Mesendoderm (in vitro differentiated cells): ENCODE results near the gene ENDOV.
A peak's percentile ranks its signal among the peaks of the same experiment; 100 is the strongest.

Experiments used
- DNase-seq: peaks from one replicate; pipeline ENCODE4 v3.0.0; 2013
- H2AK5ac ChIP-seq: 2 replicates; pipeline ENCODE4 v1.6.1; 2013; ENCODE audit warnings: low read length, inconsistent platforms
- H2BK120ac ChIP-seq: 2 replicates; pipeline ENCODE4 v1.6.1; 2013; ENCODE audit warnings: low read depth, mild to moderate bottlenecking, low read length, moderate library complexity, mixed read lengths
- H2BK15ac ChIP-seq: replicated peaks from 2 replicates; pipeline ENCODE4 v1.6.1; 2013; ENCODE audit warnings: low read depth, mild to moderate bottlenecking, moderate library complexity
- H2BK5ac ChIP-seq: 2 replicates; pipeline ENCODE4 v1.6.1; 2013; ENCODE audit warnings: low read length, inconsistent platforms
- H3K18ac ChIP-seq: 2 replicates; pipeline ENCODE4 v1.6.1; 2013; ENCODE audit warnings: mild to moderate bottlenecking, low read length, mixed read lengths
- H3K23ac ChIP-seq: one replicate; pipeline ENCODE4 v1.6.1; 2013; ENCODE audit warnings: low read length
- H3K27ac ChIP-seq: 2 replicates; pipeline ENCODE4 v1.5.1; 2013; ENCODE audit warnings: low read depth, mild to moderate bottlenecking, inconsistent platforms, low read length, moderate library complexity
- H3K27me3 ChIP-seq: 2 replicates; pipeline ENCODE4 v1.6.1; 2013; ENCODE audit warnings: low read length, control low read depth, mild to moderate bottlenecking, inconsistent platforms; ENCODE audit not compliant: insufficient read depth, poor library complexity
- H3K36me3 ChIP-seq: 2 replicates; pipeline ENCODE4 v1.6.1; 2013; ENCODE audit warnings: low read length, inconsistent platforms; ENCODE audit not compliant: control insufficient read depth, insufficient read depth
- H3K4ac ChIP-seq: one replicate; pipeline ENCODE4 v1.6.1; 2013; ENCODE audit warnings: low read depth, mild to moderate bottlenecking, low read length, moderate library complexity
- H3K4me1 ChIP-seq: 2 replicates; pipeline ENCODE4 v1.6.1; 2013; ENCODE audit warnings: low read depth, low read length, inconsistent platforms; ENCODE audit not compliant: control insufficient read depth
- H3K4me2 ChIP-seq: 2 replicates; pipeline ENCODE4 v1.6.1; 2013; ENCODE audit warnings: low read length
- H3K4me3 ChIP-seq: 2 replicates; pipeline ENCODE4 v1.5.1; 2013; ENCODE audit warnings: mild to moderate bottlenecking, low read length
- H3K56ac ChIP-seq: one replicate; pipeline ENCODE4 v1.6.1; 2013; ENCODE audit warnings: low read length
- H3K79me1 ChIP-seq: 2 replicates; pipeline ENCODE4 v1.6.1; 2013; ENCODE audit warnings: low read length, inconsistent platforms
- H3K79me2 ChIP-seq: 2 replicates; pipeline ENCODE4 v1.6.1; 2013; ENCODE audit warnings: mild to moderate bottlenecking, low read length; ENCODE audit not compliant: control insufficient read depth, insufficient read depth
- H3K9ac ChIP-seq: 2 replicates; pipeline ENCODE4 v1.6.1; 2013; ENCODE audit warnings: low read length, inconsistent platforms
- H4K5ac ChIP-seq: one replicate; pipeline ENCODE4 v1.6.1; 2013; ENCODE audit warnings: low read length
- H4K8ac ChIP-seq: one replicate; pipeline ENCODE4 v1.6.1; 2013; ENCODE audit warnings: low read depth, mild to moderate bottlenecking, control low read depth, low read length, moderate library complexity
- WGBS: extraction: QIAGEN DNeasy Blood & Tissue Kit; methylation state at CpG from one replicate; pipeline ENCODE4 v1.1.7; 2013; ENCODE audit warnings: low lambda C conversion rate, missing lambda C conversion rate; ENCODE audit not compliant: insufficient coverage; ENCODE audit errors: extremely low coverage; 5-methylcytosine and 5-hydroxymethylcytosine counted together

ENDOV gene

GRCh38 chr17:80438806-80439205, 23.8 kb downstream of the ENDOV start:
- no peak overlapping the region for H4K8ac ChIP-seq
- H3K56ac ChIP-seq, result no peak overlapping the region
- H3K27ac ChIP-seq, result no peak overlapping the region
- H3K4me1 ChIP-seq, result no peaks in the 10 kb centered on the region
- H2BK120ac ChIP-seq, result no peak overlapping the region
- no peak overlapping the region for H3K9ac ChIP-seq
- H3K4ac ChIP-seq, result no peak overlapping the region
- no peak overlapping the region for H3K23ac ChIP-seq
- no peak overlapping the region for H2BK15ac ChIP-seq
- no peaks in the 10 kb centered on the region for H3K27me3 ChIP-seq
- no peaks in the 10 kb centered on the region for H3K79me2 ChIP-seq
- H2BK5ac ChIP-seq, result no peak overlapping the region
- no peak for DNase-seq
- no peaks in the 10 kb centered on the region for H3K36me3 ChIP-seq
- H3K18ac ChIP-seq, result no peak overlapping the region
- no CpG with 5 or more reads among the region's 5 CpGs for WGBS
- H3K4me2 ChIP-seq, result no peak overlapping the region
- no peak overlapping the region for H3K4me3 ChIP-seq
- no peak overlapping the region for H2AK5ac ChIP-seq
- H3K79me1 ChIP-seq, result no peaks in the 10 kb centered on the region
- H4K5ac ChIP-seq, result no peak overlapping the region

- no peak overlapping the region for H3K9ac ChIP-seq
- no peaks in the 10 kb centered on the region for H3K79me1 ChIP-seq
- no peak overlapping the region for H3K4ac ChIP-seq
- no peak overlapping the region for H3K4me3 ChIP-seq
- H3K4me2 ChIP-seq, result no peak overlapping the region
- H2BK15ac ChIP-seq, result no peak overlapping the region
- no peak overlapping the region for H2AK5ac ChIP-seq
- no peak overlapping the region for H4K8ac ChIP-seq
- no peaks in the 10 kb centered on the region for H3K4me1 ChIP-seq
- no peak overlapping the region for H3K56ac ChIP-seq
- H3K27me3 ChIP-seq, result no peaks in the 10 kb centered on the region
- H2BK5ac ChIP-seq, result no peak overlapping the region
- H4K5ac ChIP-seq, result no peak overlapping the region
- WGBS, result no CpG with 5 or more reads among the region's 9 CpGs
- no peaks in the 10 kb centered on the region for H3K79me2 ChIP-seq
- H3K23ac ChIP-seq, result no peak overlapping the region
- H3K36me3 ChIP-seq, result no peaks in the 10 kb centered on the region
- no peak overlapping the region for H3K27ac ChIP-seq
- DNase-seq, result no peak
- no peak overlapping the region for H3K18ac ChIP-seq
- H2BK120ac ChIP-seq, result no peak overlapping the region
Measured at GRCh38 chr17:80439499-80439898, 24.5 kb downstream of the ENDOV start.

GRCh38 chr17:80441133-80441578, 26.2 kb downstream of the ENDOV start:
- H3K27ac ChIP-seq, result no peak overlapping the region
- no peaks in the 10 kb centered on the region for H3K79me2 ChIP-seq
- H2BK5ac ChIP-seq, result no peak overlapping the region
- H3K36me3 ChIP-seq, result no peaks in the 10 kb centered on the region
- peak; percentile 73 for DNase-seq
- no peak overlapping the region for H3K4me2 ChIP-seq
- H3K56ac ChIP-seq, result no peak overlapping the region
- no CpG with 5 or more reads among the region's 14 CpGs for WGBS
- H3K4ac ChIP-seq, result no peak overlapping the region
- H3K4me3 ChIP-seq, result no peak overlapping the region
- no peak overlapping the region for H3K23ac ChIP-seq
- no peaks in the 10 kb centered on the region for H3K79me1 ChIP-seq
- H4K5ac ChIP-seq, result no peak overlapping the region
- H3K18ac ChIP-seq, result no peak overlapping the region
- H2BK15ac ChIP-seq, result no peak overlapping the region
- no peaks in the 10 kb centered on the region for H3K27me3 ChIP-seq
- H2AK5ac ChIP-seq, result no peak overlapping the region
- H4K8ac ChIP-seq, result no peak overlapping the region
- H2BK120ac ChIP-seq, result no peak overlapping the region
- no peak overlapping the region for H3K9ac ChIP-seq
- H3K4me1 ChIP-seq, result no peaks in the 10 kb centered on the region

- Histone ChIP-seq H3K79me1 (no peaks in the 10 kb centered on the region), H4K5ac (no peak overlapping the region)
Measured at GRCh38 chr17:80441598-80442322, 26.8 kb downstream of the ENDOV start.

GRCh38 chr17:80442323-80442659, 27.3 kb downstream of the ENDOV start:
- Histone ChIP-seq H3K18ac (no peak overlapping the region), H3K79me1 (no peaks in the 10 kb centered on the region), H4K5ac (no peak overlapping the region), H3K4me1 (no peaks in the 10 kb centered on the region), H3K56ac (no peak overlapping the region), H3K4ac (no peak overlapping the region), H3K79me2 (no peaks in the 10 kb centered on the region), H3K27ac (no peak overlapping the region), H3K36me3 (no peaks in the 10 kb centered on the region), H3K27me3 (no peaks in the 10 kb centered on the region), H2AK5ac (no peak overlapping the region), H3K9ac (no peak overlapping the region), H3K23ac (no peak overlapping the region), H4K8ac (no peak overlapping the region), H2BK5ac (no peak overlapping the region), H3K4me3 (no peak overlapping the region), H2BK120ac (no peak overlapping the region), H3K4me2 (no peak overlapping the region), H2BK15ac (no peak overlapping the region)
- no CpG with 5 or more reads among the region's 12 CpGs for WGBS
- DNase-seq, result no peak

More at GRCh38 chr17:80441598-80442322, 26.8 kb downstream of the ENDOV start:
- H4K8ac ChIP-seq, result no peak overlapping the region
- no peak overlapping the region for H3K9ac ChIP-seq
- no peak overlapping the region for H2BK15ac ChIP-seq
- H3K18ac ChIP-seq, result no peak overlapping the region
- no peaks in the 10 kb centered on the region for H3K4me1 ChIP-seq
- H2BK120ac ChIP-seq, result no peak overlapping the region
- no peak overlapping the region for H2BK5ac ChIP-seq
- H3K27ac ChIP-seq, result no peak overlapping the region
- no peak overlapping the region for H3K56ac ChIP-seq
- no peak overlapping the region for H3K23ac ChIP-seq
- DNase-seq, result no peak
- H3K4ac ChIP-seq, result no peak overlapping the region
- H3K4me3 ChIP-seq, result no peak overlapping the region
- WGBS, result no CpG with 5 or more reads among the region's 14 CpGs
- H3K4me2 ChIP-seq, result no peak overlapping the region
- no peak overlapping the region for H2AK5ac ChIP-seq
- no peaks in the 10 kb centered on the region for H3K36me3 ChIP-seq
- no peaks in the 10 kb centered on the region for H3K79me2 ChIP-seq
- H3K27me3 ChIP-seq, result no peaks in the 10 kb centered on the region

- H3K4me2 ChIP-seq, result no peak overlapping the region
- no peak overlapping the region for H2BK5ac ChIP-seq
- H2BK120ac ChIP-seq, result no peak overlapping the region
- H2AK5ac ChIP-seq, result no peak overlapping the region
- no peaks in the 10 kb centered on the region for H3K27me3 ChIP-seq
- no peak overlapping the region for H4K5ac ChIP-seq
- H4K8ac ChIP-seq, result no peak overlapping the region
- no peak overlapping the region for H3K56ac ChIP-seq
- no peaks in the 10 kb centered on the region for H3K79me1 ChIP-seq
- WGBS, result no CpG with 5 or more reads among the region's 4 CpGs
- H3K9ac ChIP-seq, result no peak overlapping the region
- H3K4me3 ChIP-seq, result no peak overlapping the region
- no peak overlapping the region for H3K23ac ChIP-seq
- H3K27ac ChIP-seq, result no peak overlapping the region
- DNase-seq, result no peak
- no peak overlapping the region for H3K4ac ChIP-seq
- no peaks in the 10 kb centered on the region for H3K4me1 ChIP-seq
- no peak overlapping the region for H3K18ac ChIP-seq
- H3K79me2 ChIP-seq, result no peaks in the 10 kb centered on the region
- no peak overlapping the region for H2BK15ac ChIP-seq
- no peaks in the 10 kb centered on the region for H3K36me3 ChIP-seq
Measured at GRCh38 chr17:80442764-80443163, 27.8 kb downstream of the ENDOV start.
